GM19023 (cell line): ENCODE measurements around the gene OTOP1.
"Not testable (repeated sequence)": the region's sequence is repeated elsewhere in the genome, so short reads cannot be mapped to it uniquely, and the experiment has no call there.

Source experiments
- ATAC-seq: cut with Tn5 transposase; IDR thresholded peaks from one replicate; pipeline ENCODE4 v1.9.1; 2021; ENCODE audit warnings: mild to moderate bottlenecking, moderate library complexity; ENCODE audit not compliant: unreplicated experiment

OTOP1 gene

GRCh38 chr4:4239551-4239950, 12.8 kb upstream of the OTOP1 start:
- ATAC-seq, result not testable (repeated sequence)

GRCh38 chr4:4233610-4234009, 6.9 kb upstream of the OTOP1 start:
- ATAC-seq, result no peak

GRCh38 chr4:4228356-4228668, 1.6 kb upstream of the OTOP1 start:
- no peak for ATAC-seq

- no peak for ATAC-seq
Measured at GRCh38 chr4:4227510-4228355, 1.0 kb upstream of the OTOP1 start.

- no peak for ATAC-seq
Measured at GRCh38 chr4:4225915-4226605, 669 bp downstream of the OTOP1 start.

GRCh38 chr4:4217113-4217512, 9.6 kb downstream of the OTOP1 start:
- no peak for ATAC-seq

GRCh38 chr4:4216648-4217047, 10.1 kb downstream of the OTOP1 start:
- no peak for ATAC-seq

- not testable (repeated sequence) for ATAC-seq
Measured at GRCh38 chr4:4213674-4214073, 13.1 kb downstream of the OTOP1 start.

- no peak for ATAC-seq
Measured at GRCh38 chr4:4206204-4206603, 20.5 kb downstream of the OTOP1 start.

GRCh38 chr4:4204401-4204745, 22.4 kb downstream of the OTOP1 start:
- no peak for ATAC-seq

GRCh38 chr4:4203688-4204400, 22.9 kb downstream of the OTOP1 start:
- no peak for ATAC-seq

GRCh38 chr4:4202510-4202909, 24.2 kb downstream of the OTOP1 start:
- ATAC-seq, result no peak

- ATAC-seq, result no peak
Measured at GRCh38 chr4:4200624-4201023, 26.1 kb downstream of the OTOP1 start.

GRCh38 chr4:4195354-4195753, 31.4 kb downstream of the OTOP1 start:
- ATAC-seq, result no peak

- not testable (repeated sequence) for ATAC-seq
Measured at GRCh38 chr4:4188557-4188956, 38.2 kb downstream of the OTOP1 start.

- ATAC-seq, result no peak
Measured at GRCh38 chr4:4185528-4185927, 41.2 kb downstream of the OTOP1 start.

- ATAC-seq, result no peak
Measured at GRCh38 chr4:4182835-4183568, 43.7 kb downstream of the OTOP1 start.

- no peak for ATAC-seq
Measured at GRCh38 chr4:4170596-4171150, 56.1 kb downstream of the OTOP1 start.

- ATAC-seq, result not testable (repeated sequence)
Measured at GRCh38 chr4:4167981-4168780, 58.5 kb downstream of the OTOP1 start.

- not testable (repeated sequence) for ATAC-seq
Measured at GRCh38 chr4:4166986-4167385, 59.7 kb downstream of the OTOP1 start.
